Mucosa of stomach (tissue), 1 donor: ENCODE measurements around the gene ZNF526.

ENCODE experiments used
- H3K27me3 ChIP-seq: one replicate; pipeline ENCODE4 v1.7.0; 2013; ENCODE audit warnings: mild to moderate bottlenecking, low read length; ENCODE audit not compliant: control insufficient read depth, insufficient read depth
- H3K36me3 ChIP-seq: one replicate; pipeline ENCODE4 v1.7.0; 2013; ENCODE audit warnings: low read length; ENCODE audit not compliant: control insufficient read depth, insufficient read depth
- H3K4me1 ChIP-seq: one replicate; pipeline ENCODE4 v1.7.0; 2013; ENCODE audit warnings: mild to moderate bottlenecking, low read length; ENCODE audit not compliant: control insufficient read depth, insufficient read depth
- H3K4me3 ChIP-seq: one replicate; pipeline ENCODE4 v1.7.0; 2013; ENCODE audit warnings: low read length
- H3K9ac ChIP-seq: one replicate; pipeline ENCODE4 v1.7.0; 2013; ENCODE audit warnings: mild to moderate bottlenecking, low read length, moderate library complexity
- H3K9me3 ChIP-seq: one replicate; pipeline ENCODE4 v1.7.0; 2013; ENCODE audit warnings: mild to moderate bottlenecking, low read length, moderate library complexity; ENCODE audit not compliant: control insufficient read depth
- donor health status: Pancreatic carcinoma.

ZNF526 gene

DNA sequence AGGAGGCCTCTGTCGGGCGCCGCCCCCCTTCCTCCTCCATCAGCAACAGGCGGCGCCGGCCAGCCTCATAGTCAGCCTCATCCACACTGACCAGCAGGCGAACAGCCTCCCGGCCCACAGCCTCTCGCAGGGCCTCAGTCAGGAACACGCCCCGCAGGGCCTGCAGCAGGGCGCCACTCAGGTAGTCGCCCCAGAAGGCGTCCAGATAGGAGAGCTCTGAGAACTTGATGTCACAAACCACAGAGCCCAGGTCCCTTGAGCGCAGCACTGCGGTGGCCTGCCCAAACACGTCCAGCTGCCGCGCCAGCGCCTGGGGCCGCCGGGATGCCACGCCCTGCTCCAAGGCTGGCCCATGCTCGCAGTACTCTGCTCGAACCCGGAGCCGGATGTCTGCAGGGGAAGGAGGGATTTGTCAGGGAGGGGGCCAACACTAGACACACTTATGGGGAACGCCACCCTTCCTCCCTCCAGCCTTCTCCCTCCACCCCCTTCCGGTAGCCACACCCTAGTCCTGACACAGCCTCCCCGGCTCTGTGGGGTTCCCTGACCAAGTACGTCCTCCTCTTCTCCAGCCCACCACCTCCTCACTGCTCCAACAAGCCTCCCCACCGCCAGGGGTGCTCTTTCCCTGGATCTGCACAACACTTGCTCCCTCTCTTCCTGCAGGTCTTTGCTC is 20.5 kb upstream of the ZNF526 start:
- Histone ChIP-seq H3K36me3 (peaks cover 15% of the 10 kb centered on the region), H3K4me3 (no peak overlapping the region), H3K9ac (no peak overlapping the region), H3K27me3 (no peaks in the 10 kb centered on the region), H3K4me1 (peaks cover 19% of the 10 kb centered on the region), H3K9me3 (no peaks in the 10 kb centered on the region)

DNA sequence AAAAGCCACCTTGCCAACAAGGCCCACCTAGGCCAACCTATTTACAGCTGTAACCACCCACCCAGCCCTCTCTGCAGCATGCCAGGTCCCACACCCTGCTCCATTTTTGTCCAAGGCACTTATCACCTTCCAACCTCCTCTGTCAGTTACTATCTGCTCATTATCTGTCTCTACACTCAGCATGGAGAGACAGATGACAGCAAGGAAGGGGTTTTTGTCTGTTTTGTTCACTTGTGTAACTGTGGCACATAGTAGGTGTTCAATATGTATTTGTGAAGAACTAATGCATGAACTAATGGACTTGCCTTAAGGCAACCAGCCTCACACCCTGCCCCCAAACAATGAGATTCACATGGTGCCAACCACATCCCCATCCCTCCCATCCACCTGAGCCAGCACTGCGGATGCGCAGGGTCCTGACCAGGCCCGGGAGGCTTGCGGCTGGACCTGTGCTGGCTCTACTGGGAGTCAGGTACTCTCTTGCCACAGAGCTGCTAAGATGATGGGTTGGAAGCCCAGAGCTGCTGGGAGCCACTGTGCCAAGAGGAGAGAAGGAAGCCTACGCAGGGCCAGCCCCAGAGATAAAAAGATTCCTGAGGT is 19.9 kb upstream of the ZNF526 start:
- H3K4me1 ChIP-seq: peaks cover 19% of the 10 kb centered on the region
- no peaks in the 10 kb centered on the region for H3K27me3 ChIP-seq
- peaks cover 15% of the 10 kb centered on the region for H3K36me3 ChIP-seq
- H3K9ac ChIP-seq: no peak overlapping the region
- H3K9me3 ChIP-seq: no peaks in the 10 kb centered on the region
- no peak overlapping the region for H3K4me3 ChIP-seq

GRCh38 chr19:42201489-42202289 is 18.4 kb upstream of the ZNF526 start:
- H3K4me3 ChIP-seq: no peak overlapping the region
- H3K9me3 ChIP-seq: no peaks in the 10 kb centered on the region
- no peak overlapping the region for H3K9ac ChIP-seq
- no peaks in the 10 kb centered on the region for H3K27me3 ChIP-seq
- H3K4me1 ChIP-seq: peaks cover 22% of the 10 kb centered on the region
- peaks cover 15% of the 10 kb centered on the region for H3K36me3 ChIP-seq

- Histone ChIP-seq H3K27me3 (no peaks in the 10 kb centered on the region), H3K9me3 (no peaks in the 10 kb centered on the region), H3K36me3 (peaks cover 18% of the 10 kb centered on the region), H3K4me3 (no peak overlapping the region), H3K9ac (no peak overlapping the region), H3K4me1 (peaks cover 22% of the 10 kb centered on the region)
These were observed 17.7 kb upstream of the ZNF526 start for GRCh38 chr19:42202290-42202880.

DNA sequence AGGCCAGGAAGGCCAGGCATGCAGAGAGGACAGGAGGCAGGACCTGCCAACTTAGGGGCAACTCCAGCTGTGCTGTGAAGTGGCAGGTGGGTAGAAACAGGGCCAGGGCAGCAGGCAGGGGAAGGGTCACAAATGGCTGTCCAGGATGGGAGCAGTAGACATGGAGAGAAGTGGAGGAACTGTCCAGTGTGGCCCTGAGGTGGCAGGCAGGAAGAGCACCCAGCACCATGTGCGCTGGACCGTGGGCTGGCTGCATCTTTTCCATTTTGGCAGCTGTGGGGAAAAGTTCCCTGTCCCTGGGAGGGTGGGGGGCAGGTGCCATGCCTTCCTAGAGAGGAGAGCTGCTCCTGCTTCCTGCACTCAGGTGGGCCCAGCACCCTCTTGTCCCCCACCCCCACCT is 16.4 kb upstream of the ZNF526 start:
- Histone ChIP-seq H3K4me1 (peaks cover 26% of the 10 kb centered on the region), H3K27me3 (no peaks in the 10 kb centered on the region), H3K4me3 (no peak overlapping the region), H3K9ac (no peak overlapping the region), H3K9me3 (no peaks in the 10 kb centered on the region), H3K36me3 (peaks cover 19% of the 10 kb centered on the region)

DNA sequence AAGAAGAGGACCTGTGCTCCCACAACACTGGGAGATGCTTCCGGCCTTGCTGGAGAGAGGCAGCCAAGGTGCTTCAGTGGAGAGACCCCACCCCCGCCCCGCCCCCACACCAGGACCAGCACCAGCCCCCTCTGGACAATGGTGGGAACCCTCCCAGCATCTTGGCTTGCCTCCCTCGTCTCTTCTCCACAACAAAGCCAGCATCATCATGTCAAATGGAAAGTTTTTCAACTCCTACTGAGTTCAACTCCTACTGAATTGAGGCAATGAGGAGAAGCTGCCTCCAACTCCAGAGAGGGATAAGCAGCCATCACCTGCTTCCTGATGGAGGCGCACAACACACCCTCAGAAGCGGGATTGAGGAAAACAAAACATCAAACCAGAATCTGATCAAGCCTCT is 15.4 kb upstream of the ZNF526 start:
- Histone ChIP-seq H3K4me1 (peaks cover 26% of the 10 kb centered on the region), H3K9ac (no peak overlapping the region), H3K36me3 (peaks cover 20% of the 10 kb centered on the region), H3K9me3 (no peaks in the 10 kb centered on the region), H3K4me3 (no peak overlapping the region), H3K27me3 (no peaks in the 10 kb centered on the region)

- H3K36me3 ChIP-seq: peaks cover 18% of the 10 kb centered on the region
- no peaks in the 10 kb centered on the region for H3K27me3 ChIP-seq
- H3K9ac ChIP-seq: no peak overlapping the region
- no peak overlapping the region for H3K4me3 ChIP-seq
- peaks cover 19% of the 10 kb centered on the region for H3K4me1 ChIP-seq
- H3K9me3 ChIP-seq: no peaks in the 10 kb centered on the region
These were observed 13.0 kb upstream of the ZNF526 start for GRCh38 chr19:42206871-42207755.

GRCh38 chr19:42207767-42208271 is 12.3 kb upstream of the ZNF526 start:
- H3K36me3 ChIP-seq: peaks cover 18% of the 10 kb centered on the region
- H3K9me3 ChIP-seq: no peaks in the 10 kb centered on the region
- H3K27me3 ChIP-seq: no peaks in the 10 kb centered on the region
- peaks cover 19% of the 10 kb centered on the region for H3K4me1 ChIP-seq
- H3K9ac ChIP-seq: no peak overlapping the region
- H3K4me3 ChIP-seq: no peak overlapping the region

DNA sequence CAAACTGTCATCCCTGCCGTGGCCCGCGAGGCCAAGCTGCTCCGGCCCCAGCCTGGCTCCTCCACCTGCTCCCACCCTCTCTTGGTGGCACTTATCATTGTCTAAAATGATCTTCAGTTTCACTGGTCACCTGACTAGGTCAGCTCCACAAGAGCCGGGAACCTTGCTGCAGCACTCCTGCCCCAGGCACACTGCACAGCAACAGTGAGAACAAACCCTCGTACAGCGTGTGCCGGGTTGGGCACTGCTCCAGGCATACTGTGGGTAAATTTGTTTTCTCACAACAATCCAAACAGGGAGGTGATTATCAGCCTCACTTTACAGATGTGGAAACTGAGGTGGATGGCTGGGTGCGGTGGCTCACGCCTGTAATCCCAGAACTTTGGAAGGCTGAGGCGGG is 11.5 kb upstream of the ZNF526 start:
- Histone ChIP-seq H3K4me3 (no peak overlapping the region), H3K27me3 (no peaks in the 10 kb centered on the region), H3K4me1 (peaks cover 19% of the 10 kb centered on the region), H3K36me3 (peaks cover 12% of the 10 kb centered on the region), H3K9me3 (no peaks in the 10 kb centered on the region), H3K9ac (no peak overlapping the region)

- Histone ChIP-seq H3K9me3 (no peaks in the 10 kb centered on the region), H3K36me3 (peaks cover 12% of the 10 kb centered on the region), H3K27me3 (no peaks in the 10 kb centered on the region), H3K4me3 (no peak overlapping the region), H3K9ac (no peak overlapping the region), H3K4me1 (peaks cover 22% of the 10 kb centered on the region)
These were observed 7.2 kb upstream of the ZNF526 start for GRCh38 chr19:42212886-42213285.

GRCh38 chr19:42214810-42215485 is 5.2 kb upstream of the ZNF526 start:
- Histone ChIP-seq H3K4me1 (peaks cover 37% of the 10 kb centered on the region), H3K27me3 (no peaks in the 10 kb centered on the region), H3K4me3 (no peak overlapping the region), H3K9ac (no peak overlapping the region), H3K9me3 (no peaks in the 10 kb centered on the region), H3K36me3 (peaks cover 7% of the 10 kb centered on the region)
